ENCODE measurements around the gene TEX29. TPM values are rescaled to one million over a fixed set of nuclear protein-coding genes. Genes with fewer than 3 reads are reported as not detected.
A peak's percentile ranks its signal among the peaks of the same experiment; 100 is the strongest.

The TEX29 gene
- total RNA-seq, 4 donors from 2014 or later = 2.4 TPM; not detected in 3

GRCh38 chr13:111283991-111284390, 36.5 kb upstream of the TEX29 start:
- Histone ChIP-seq H3K9me3 (no peaks in the 10 kb centered on the region), H3K27me3 (no peaks in the 10 kb centered on the region), H3K27ac (peak overlapping the region in 2 of 4 donors; percentile 8 to 85), H3K36me3 (peaks cover 3 to 85% (median 27%) of the 10 kb centered on the region in 3 donors), H3K4me3 (no peak overlapping the region), H3K4me1 (peaks cover 0 to 31% (median 9%) of the 10 kb centered on the region in 4 donors)
- WGBS, 2 donors = 82 to 83% methylated on average over 9 of the region's 9 CpGs
- DNase-seq (ENCODE audit: low spot score in 2 of 2) = no peak
- no peak for TF ChIP-seq EP300 (IDR thresholded peaks at IDR 0.05)
- no peak for TF ChIP-seq POLR2A (IDR thresholded peaks at IDR 0.05)
- TF ChIP-seq CTCF (IDR thresholded peaks at IDR 0.05) = no peak

GRCh38 chr13:111284565-111284964, 35.9 kb upstream of the TEX29 start:
- WGBS, 2 donors = 91 to 93% methylated on average over 14 of the region's 14 CpGs

GRCh38 chr13:111286162-111286561, 34.3 kb upstream of the TEX29 start:
- Histone ChIP-seq H3K27ac (no peak overlapping the region), H3K27me3 (no peaks in the 10 kb centered on the region), H3K4me1 (peaks cover 0 to 21% (median 8%) of the 10 kb centered on the region in 4 donors), H3K9me3 (no peaks in the 10 kb centered on the region), H3K4me3 (no peak overlapping the region), H3K36me3 (peaks cover 3 to 87% (median 27%) of the 10 kb centered on the region in 3 donors)
- peak in 1 of 5 experiments; percentile 5 for TF ChIP-seq CTCF (IDR thresholded peaks at IDR 0.05)
- no peak for TF ChIP-seq POLR2A (IDR thresholded peaks at IDR 0.05)
- no peak for TF ChIP-seq EP300 (IDR thresholded peaks at IDR 0.05)
- 85 to 91% methylated on average over 15 of the region's 15 CpGs for WGBS, 2 donors
- no peak for DNase-seq (ENCODE audit: low spot score in 2 of 2)

More at GRCh38 chr13:111284565-111284964, 35.9 kb upstream of the TEX29 start:
- Histone ChIP-seq H3K27me3 (no peaks in the 10 kb centered on the region), H3K9me3 (no peaks in the 10 kb centered on the region), H3K36me3 (peaks cover 3 to 85% (median 27%) of the 10 kb centered on the region in 3 donors), H3K4me3 (no peak overlapping the region), H3K27ac (peak overlapping the region in 2 of 4 donors; percentile 22 to 36), H3K4me1 (peaks cover 0 to 31% (median 9%) of the 10 kb centered on the region in 4 donors)
- no peak for DNase-seq (ENCODE audit: low spot score in 2 of 2)
- no peak for TF ChIP-seq EP300 (IDR thresholded peaks at IDR 0.05)

- TF ChIP-seq POLR2A (IDR thresholded peaks at IDR 0.05) = no peak
- no peak for TF ChIP-seq CTCF (IDR thresholded peaks at IDR 0.05)
- no peak for TF ChIP-seq EP300 (IDR thresholded peaks at IDR 0.05)
- Histone ChIP-seq H3K4me3 (no peak overlapping the region), H3K9me3 (no peaks in the 10 kb centered on the region), H3K4me1 (peaks cover 0 to 15% (median 5%) of the 10 kb centered on the region in 4 donors), H3K27ac (no peak overlapping the region), H3K27me3 (no peaks in the 10 kb centered on the region), H3K36me3 (peaks cover 3 to 92% (median 27%) of the 10 kb centered on the region in 3 donors)
- WGBS, 2 donors = 85 to 87% methylated on average over 7 of the region's 7 CpGs
- no peak for DNase-seq (ENCODE audit: low spot score in 2 of 2)
Observed at GRCh38 chr13:111286749-111287148, 33.7 kb upstream of the TEX29 start.

GRCh38 chr13:111287201-111287600, 33.2 kb upstream of the TEX29 start:
- Histone ChIP-seq H3K27me3 (no peaks in the 10 kb centered on the region), H3K9me3 (no peaks in the 10 kb centered on the region), H3K36me3 (peaks cover 3 to 96% (median 27%) of the 10 kb centered on the region in 3 donors), H3K4me3 (no peak overlapping the region), H3K27ac (no peak overlapping the region), H3K4me1 (peaks cover 0 to 11% (median 3%) of the 10 kb centered on the region in 4 donors)
- TF ChIP-seq CTCF (IDR thresholded peaks at IDR 0.05) = no peak
- no peak for TF ChIP-seq POLR2A (IDR thresholded peaks at IDR 0.05)
- no peak for TF ChIP-seq EP300 (IDR thresholded peaks at IDR 0.05)
- DNase-seq (ENCODE audit: low spot score in 2 of 2) = no peak
- 95 to 96% methylated on average over 8 of the region's 8 CpGs for WGBS, 2 donors
